GM12878 (cell line): ENCODE measurements around the gene SMTNL1. TPM values are rescaled to one million over a fixed set of nuclear protein-coding genes. Genes with fewer than 3 reads are reported as not detected.
"Not testable (repeated sequence)": the region's sequence is repeated elsewhere in the genome, so short reads cannot be mapped to it uniquely, and the experiment has no call there.

ENCODE experiments used
- ATAC-seq: fragments of 200-7000 bp; cut with Tn5 transposase; 3 replicates; pipeline ENCODE4 v1.9.1; 2020; ENCODE audit warnings: mild to moderate bottlenecking, moderate library complexity
- BruUV-seq: library from RNA; stranded (reverse); fragments of 400-500 nt; replicated peaks from 2 replicates; lab custom pipeline; 2021; lab: Mats Ljungman, UMichigan
- CTCF ChIA-PET: fragments of 300-600 bp; sonication (Branson Sonifier 250); formaldehyde crosslinking; extraction: SDS; loops from one replicate; lab custom pipeline; 2021; ENCODE audit warnings: inconsistent platforms; lab: Yijun Ruan, JAX
- POLR2A ChIA-PET: fragments of 350-600 bp; formaldehyde crosslinking; extraction: SDS; loops from one replicate; lab custom pipeline; 2021; ENCODE audit warnings: inconsistent platforms; lab: Charles Lee
- RAD21 ChIA-PET: fragments of 300-600 bp; sonication (Branson Sonifier 250); formaldehyde crosslinking; loops from one replicate; lab custom pipeline; 2023; ENCODE audit warnings: antibody characterized with exemption; ENCODE audit not compliant: unreplicated experiment; lab: Charles Lee
- SMC1A ChIA-PET: fragments of 300-600 bp; sonication (Branson Sonifier 250); formaldehyde crosslinking; loops from one replicate; lab custom pipeline; 2023; ENCODE audit not compliant: unreplicated experiment, uncharacterized antibody; lab: Charles Lee
- DNase-seq: peaks from one replicate; pipeline ENCODE4 v3.0.0-alpha.2; 2011; ENCODE audit warnings: low read depth, low spot score
- FAIRE-seq: peaks from 3 replicates; lab custom pipeline; 2011; peaks lifted over from hg19 to GRCh38; lab: Jason Lieb, UNC
- H2AFZ ChIP-seq: 2 replicates; pipeline ENCODE4 v1.6.0; 2011; ENCODE audit warnings: low read depth, low read length, control low read depth; ENCODE audit not compliant: control insufficient read depth
- H3K27ac ChIP-seq: 2 replicates; pipeline ENCODE4 v1.5.1; 2011; ENCODE audit warnings: control low read depth; ENCODE audit not compliant: control insufficient read depth, insufficient read depth
- H3K27me3 ChIP-seq, 2 experiments: replicated peaks in 1 of 2; 2 replicates each; pipeline versions ENCODE4 v1.6.0 to v1.6.1; 2011; ENCODE audit warnings: low read length in 1 of 2; ENCODE audit not compliant: control insufficient read depth in 2 of 2, insufficient read depth in 2 of 2
- H3K36me3 ChIP-seq, 2 experiments: 2 replicates each; pipeline ENCODE4 v1.5.1; 2011; ENCODE audit warnings: low read length in 1 of 2; ENCODE audit not compliant: control insufficient read depth in 2 of 2, insufficient read depth in 2 of 2
- H3K4me1 ChIP-seq: 2 replicates; pipeline ENCODE4 v1.6.1; 2011; ENCODE audit warnings: mild to moderate bottlenecking, low read length, moderate library complexity, mixed read lengths; ENCODE audit not compliant: control insufficient read depth, insufficient read depth
- H3K4me2 ChIP-seq: 2 replicates; pipeline ENCODE4 v1.6.0; 2011; ENCODE audit warnings: control low read depth; ENCODE audit not compliant: control insufficient read depth, insufficient read depth
- H3K4me3 ChIP-seq: fragments of 200-600 bp; sonication (generic); 2 replicates; pipeline ENCODE4 v1.5.1; 2016
- H3K79me2 ChIP-seq: 2 replicates; pipeline ENCODE4 v1.6.0; 2011; ENCODE audit warnings: low read length; ENCODE audit not compliant: control insufficient read depth, insufficient read depth
- H3K9ac ChIP-seq: 2 replicates; pipeline ENCODE4 v1.8.0; 2011; ENCODE audit warnings: low read length, control low read depth, mixed read lengths; ENCODE audit not compliant: control insufficient read depth, insufficient read depth
- H3K9me3 ChIP-seq: replicated peaks from 3 replicates; pipeline ENCODE4 v1.5.1; 2011; ENCODE audit warnings: mild to moderate bottlenecking, low read length; ENCODE audit not compliant: control insufficient read depth, insufficient read depth
- H4K20me1 ChIP-seq: 2 replicates; pipeline ENCODE4 v1.6.0; 2011; ENCODE audit not compliant: control insufficient read depth, insufficient read depth
- CREB1 ChIP-seq: IDR thresholded peaks from 2 replicates; pipeline ENCODE4 v1.6.1; 2012; ENCODE audit warnings: low read depth, mild to moderate bottlenecking, inconsistent platforms
- EGR1 ChIP-seq, 2 experiments: IDR thresholded peaks; 1 replicate in 1 of 2; 2 replicates in 1 of 2; pipeline ENCODE4 v1.6.1; 2011 to 2012; ENCODE audit warnings: low read depth in 2 of 2, low read length in 2 of 2, borderline replicate concordance in 1 of 2, mild to moderate bottlenecking in 1 of 2, moderate library complexity in 1 of 2
- IKZF2 ChIP-seq, 2 experiments: fragments of 450-650 bp; IDR thresholded peaks; 2 replicates each; pipeline ENCODE4 v1.6.1; 2017; ENCODE audit warnings: mild to moderate bottlenecking in 2 of 2, moderate library complexity in 2 of 2
- MEF2B ChIP-seq: fragments of 450-650 bp; IDR thresholded peaks from 2 replicates; pipeline ENCODE4 v1.6.1; 2018; ENCODE audit warnings: mild to moderate bottlenecking, moderate library complexity; ENCODE audit not compliant: partially characterized antibody, poor library complexity, severe bottlenecking
- NR2C2 ChIP-seq: IDR thresholded peaks from 2 replicates; pipeline ENCODE4 v1.6.1; 2011; ENCODE audit warnings: borderline replicate concordance, low read depth; ENCODE audit not compliant: control insufficient read depth, insufficient read length
- SREBF2 ChIP-seq: IDR thresholded peaks from 2 replicates; pipeline ENCODE4 v1.6.1; 2012; ENCODE audit warnings: mild to moderate bottlenecking, low read length
- SUPT20H ChIP-seq: IDR thresholded peaks from 2 replicates; pipeline ENCODE4 v1.6.1; 2011; ENCODE audit warnings: low read depth, mild to moderate bottlenecking, low read length, moderate library complexity, borderline replicate concordance; ENCODE audit not compliant: control insufficient read depth
- WGBS: methylation state at CpG from one replicate; pipeline ENCODE4 v1.1.6; 2016; ENCODE audit warnings: low lambda C conversion rate; ENCODE audit not compliant: insufficient replicate concordance, insufficient coverage; ENCODE audit errors: missing lambda C conversion rate; 5-methylcytosine and 5-hydroxymethylcytosine counted together
- in situ Hi-C: fragments of 300-500 bp; cut with MboI; formaldehyde crosslinking; loops from 9 replicates; pipeline ENCODE4 v1.14.3; 2018; ENCODE audit warnings: mixed read lengths
- intact Hi-C: fragments of 100-400 bp; cut with micrococcal nuclease; formaldehyde crosslinking; loops from one replicate; pipeline ENCODE4 v1.14.2; 2022; ENCODE audit not compliant: unreplicated experiment
- polyA plus RNA-seq, 11 experiments: library from polyadenylated mRNA; depleted of rRNA in 4 of 11; unstranded in 6 of 11; stranded (reverse) in 5 of 11; fragments of >200 nt; fragmentation: Nextera tagmentation in 4 of 11; fragmentation: Illumina TruSeq in 1 of 11; extraction: Ambion mirVana in 4 of 11; extraction: Trizol in 1 of 11; gene quantifications; 1 replicate in 1 of 11; 2 replicates in 10 of 11; pipeline versions ENCODE4 v1.2.1 to v1.2.3, GENCODE V29; 2011 to 2016; ENCODE audit warnings: inconsistent platforms in 2 of 11, missing spikeins in 2 of 11, low read depth in 1 of 11
- total RNA-seq, 4 experiments: library from RNA; depleted of rRNA in 3 of 4; stranded (reverse); fragments of >200 nt in 3 of 4; fragmentation: Illumina TruSeq in 1 of 4; extraction: Trizol in 1 of 4; gene quantifications; 2 replicates each; pipeline versions ENCODE4 v1.2.1 to v1.2.3, GENCODE V29; 2013 to 2021
- TF ChIP-seq, protein P1 (sequence below): fragments of 450-650 bp; formaldehyde crosslinking; IDR thresholded peaks from 2 replicates; pipeline ENCODE4 v1.4.0; 2022; ENCODE audit warnings: mild to moderate bottlenecking, moderate library complexity

SMTNL1 gene
- total and polyA plus RNA-seq, 10 of the 15 experiments (the other 5 are each of a cell fraction or from before 2014, with no cell fraction given) = 0.06 to 0.17 (median 0.10) TPM; not detected in 7

DNA sequence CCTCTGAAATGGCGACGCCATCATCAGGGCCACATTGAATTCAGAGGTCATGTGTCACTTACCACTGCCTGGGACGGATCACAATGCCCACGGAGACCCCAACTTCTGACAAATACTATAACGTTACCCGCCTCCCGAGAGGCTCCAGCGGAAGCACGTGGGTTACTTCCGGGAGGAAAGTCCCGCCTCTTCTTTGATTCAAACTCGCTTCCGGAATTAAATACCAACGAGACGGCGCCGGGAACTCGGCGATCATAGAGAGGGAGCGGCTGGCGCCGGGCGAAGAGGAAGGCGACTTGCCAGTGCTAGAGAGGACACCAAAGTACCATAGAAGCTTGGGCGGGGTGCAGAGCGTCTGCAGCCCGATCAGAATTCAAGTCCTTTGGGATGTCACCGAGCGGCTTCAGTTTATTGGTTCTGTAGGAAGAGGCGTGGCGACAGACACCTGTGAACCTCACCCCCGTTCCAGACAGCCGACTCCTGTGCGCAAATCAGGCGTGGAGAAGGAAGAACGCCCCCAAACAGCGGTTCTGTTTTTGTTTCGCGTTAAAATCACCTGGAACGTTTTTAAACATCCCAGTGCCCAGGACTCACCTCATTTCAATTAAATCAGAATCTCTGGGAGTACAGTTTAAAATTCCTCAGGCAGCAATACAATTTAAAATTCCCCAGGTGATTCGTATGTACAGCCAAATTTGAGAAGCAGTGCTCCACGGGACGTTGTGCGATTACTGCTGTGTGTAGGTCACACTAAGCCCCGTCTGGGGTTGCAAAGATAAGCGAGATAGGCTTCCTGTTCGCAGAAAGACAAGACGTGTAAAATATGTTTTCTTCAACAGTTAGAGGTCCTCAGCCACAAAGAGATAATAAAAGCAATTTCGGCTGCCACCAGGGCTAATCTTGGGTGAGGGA lies 6.5 kb upstream of the SMTNL1 start, which contains the start of gene TIMM10 (continued):
- TF ChIP-seq, protein P1, sequence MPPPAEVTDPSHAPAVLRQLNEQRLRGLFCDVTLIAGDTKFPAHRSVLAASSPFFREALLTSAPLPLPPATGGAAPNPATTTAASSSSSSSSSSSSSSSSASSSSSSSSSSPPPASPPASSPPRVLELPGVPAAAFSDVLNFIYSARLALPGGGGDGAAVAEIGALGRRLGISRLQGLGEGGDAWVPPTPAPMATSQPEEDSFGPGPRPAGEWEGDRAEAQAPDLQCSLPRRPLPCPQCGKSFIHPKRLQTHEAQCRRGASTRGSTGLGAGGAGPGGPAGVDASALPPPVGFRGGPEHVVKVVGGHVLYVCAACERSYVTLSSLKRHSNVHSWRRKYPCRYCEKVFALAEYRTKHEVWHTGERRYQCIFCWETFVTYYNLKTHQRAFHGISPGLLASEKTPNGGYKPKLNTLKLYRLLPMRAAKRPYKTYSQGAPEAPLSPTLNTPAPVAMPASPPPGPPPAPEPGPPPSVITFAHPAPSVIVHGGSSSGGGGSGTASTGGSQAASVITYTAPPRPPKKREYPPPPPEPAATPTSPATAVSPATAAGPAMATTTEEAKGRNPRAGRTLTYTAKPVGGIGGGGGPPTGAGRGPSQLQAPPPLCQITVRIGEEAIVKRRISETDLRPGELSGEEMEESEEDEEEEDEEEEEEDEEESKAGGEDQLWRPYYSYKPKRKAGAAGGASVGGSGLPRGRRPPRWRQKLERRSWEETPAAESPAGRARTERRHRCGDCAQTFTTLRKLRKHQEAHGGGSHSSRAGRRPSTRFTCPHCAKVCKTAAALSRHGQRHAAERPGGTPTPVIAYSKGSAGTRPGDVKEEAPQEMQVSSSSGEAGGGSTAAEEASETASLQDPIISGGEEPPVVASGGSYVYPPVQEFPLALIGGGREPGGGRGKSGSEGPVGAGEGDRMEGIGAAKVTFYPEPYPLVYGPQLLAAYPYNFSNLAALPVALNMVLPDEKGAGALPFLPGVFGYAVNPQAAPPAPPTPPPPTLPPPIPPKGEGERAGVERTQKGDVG = no peak
- TF ChIP-seq NR2C2 (no peak), SUPT20H (no peak), SREBF2 (no peak), IKZF2 (IDR thresholded peaks at IDR 0.05) (no peak; a peak in 1 of 4 replicates), MEF2B (peak; percentile 78), CREB1 (peak; percentile 76), EGR1 (IDR thresholded peaks at IDR 0.05; ENCODE audit: borderline replicate concordance in 1 of 2, low read depth in 2 of 2, low read length in 2 of 2) (peak in 1 of 2 experiments; percentile 77; a peak in 2 of 3 replicates)

DNA sequence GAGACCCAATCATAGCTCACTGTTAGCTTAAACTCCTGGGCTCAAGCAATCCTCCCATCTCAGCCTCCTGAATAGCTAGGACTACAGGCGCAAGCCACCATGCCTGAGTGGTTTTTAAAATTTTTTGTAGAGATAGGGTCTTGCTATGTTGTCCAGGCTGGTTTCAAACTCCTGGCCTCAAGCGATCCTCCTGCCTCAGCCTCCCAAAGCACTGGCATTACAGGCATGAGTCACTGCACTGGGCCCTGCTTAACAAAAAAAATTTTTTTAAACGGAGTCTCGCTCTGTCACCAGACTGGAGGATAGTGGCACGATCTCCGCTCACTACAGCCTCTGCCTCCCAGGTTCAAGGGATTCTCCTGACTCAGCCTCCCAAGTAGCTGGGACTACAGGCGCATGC lies 2.9 kb upstream of the SMTNL1 start:
- H2AFZ ChIP-seq, H3K27me3 ChIP-seq, DNase-seq, SMC1A ChIA-PET, H3K4me3 ChIP-seq, BruUV-seq, H3K4me2 ChIP-seq, H3K27ac ChIP-seq, H3K4me1 ChIP-seq, H3K9ac ChIP-seq, H4K20me1 ChIP-seq, ATAC-seq, intact Hi-C loops, H3K36me3 ChIP-seq, H3K9me3 ChIP-seq, FAIRE-seq: not testable (repeated sequence)
- RAD21 ChIA-PET = interaction anchor here (0.7 kb wide), 1 partner anchor 107 kb away, joined by 3 read pairs; no protein-coding TSS in a partner anchor
- H3K79me2 ChIP-seq = peaks cover 12% of the 10 kb centered on the region
- WGBS = 93% methylated on average over 7 of the region's 7 CpGs
- POLR2A ChIA-PET = interaction anchor here (0.6 to 0.7 kb wide), 2 partner anchors 71 to 942 kb away, joined by 3 read pairs; no protein-coding TSS in a partner anchor
- CTCF ChIA-PET = interaction anchor here (1.1 to 4.3 kb wide), 3 partner anchors 30 to 41 kb away, joined by 3 to 17 read pairs (median 4); partner anchors contain the start of gene UBE2L6
- in situ Hi-C loops = loop anchor here (5.0 kb wide), 1 partner anchor 187 kb away; no protein-coding TSS in a partner anchor
